GM21717 (cell line): ENCODE results near the gene ANKRD50.

Source experiments
- ATAC-seq: cut with Tn5 transposase; IDR thresholded peaks from one replicate; pipeline ENCODE4 v1.9.1; 2021; ENCODE audit warnings: mild to moderate bottlenecking, moderate library complexity; ENCODE audit not compliant: unreplicated experiment

Gene ANKRD50

DNA sequence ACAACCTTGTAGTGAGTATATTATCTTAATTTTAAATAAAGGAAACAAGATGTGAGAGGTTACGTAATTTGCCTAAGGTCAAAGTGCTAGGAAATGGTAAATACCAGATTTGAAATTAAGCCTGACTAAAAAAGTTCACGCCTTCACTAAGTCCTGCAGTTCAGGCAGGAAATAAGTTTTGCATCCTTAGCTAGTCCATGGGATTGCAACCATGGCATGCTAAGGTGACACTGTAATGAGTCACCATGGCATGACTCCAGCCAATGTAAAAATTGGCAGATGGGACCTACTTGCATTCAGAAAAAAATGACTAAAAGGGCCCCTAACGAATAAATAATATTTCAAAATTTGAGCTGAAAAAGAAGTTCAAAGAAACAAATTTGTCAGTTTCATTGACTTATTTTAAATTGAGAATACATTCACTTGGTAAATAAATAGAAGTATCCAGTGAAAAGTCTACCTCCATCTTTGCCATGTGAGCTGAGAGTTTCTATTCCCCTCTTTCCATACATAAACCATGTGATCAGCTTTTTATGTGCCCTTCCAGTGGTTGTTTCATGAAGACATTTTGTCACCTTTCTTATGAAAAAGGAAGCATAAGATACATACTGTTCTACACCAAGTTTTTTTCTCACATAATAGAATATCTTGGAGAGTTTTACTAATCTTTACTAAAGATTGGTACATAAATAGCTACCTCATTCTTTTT, 72.4 kb downstream of the ANKRD50 start:
- ATAC-seq: no peak

- no peak for ATAC-seq
Measured at GRCh38 chr4:124637321-124637720, 75.2 kb downstream of the ANKRD50 start.

DNA sequence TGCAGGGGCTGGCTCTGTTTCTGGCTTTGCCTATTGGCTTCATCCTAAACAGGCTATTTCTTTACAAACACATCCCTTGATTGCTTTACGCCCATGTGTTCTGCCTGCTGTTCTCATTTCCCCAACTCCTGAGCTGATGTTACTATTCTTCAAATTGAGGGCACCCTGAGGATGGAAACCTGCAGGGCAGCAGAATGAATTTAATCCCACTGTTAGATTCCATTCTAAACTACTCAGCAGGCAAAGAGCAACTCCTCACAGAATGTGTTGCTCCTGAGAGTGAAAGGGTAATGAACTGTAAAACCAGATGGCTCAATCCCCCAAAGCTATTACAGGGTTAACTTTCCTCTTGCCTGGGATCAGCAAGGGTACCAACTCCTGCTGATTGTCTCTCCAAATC, 75.7 kb downstream of the ANKRD50 start:
- ATAC-seq: no peak

DNA sequence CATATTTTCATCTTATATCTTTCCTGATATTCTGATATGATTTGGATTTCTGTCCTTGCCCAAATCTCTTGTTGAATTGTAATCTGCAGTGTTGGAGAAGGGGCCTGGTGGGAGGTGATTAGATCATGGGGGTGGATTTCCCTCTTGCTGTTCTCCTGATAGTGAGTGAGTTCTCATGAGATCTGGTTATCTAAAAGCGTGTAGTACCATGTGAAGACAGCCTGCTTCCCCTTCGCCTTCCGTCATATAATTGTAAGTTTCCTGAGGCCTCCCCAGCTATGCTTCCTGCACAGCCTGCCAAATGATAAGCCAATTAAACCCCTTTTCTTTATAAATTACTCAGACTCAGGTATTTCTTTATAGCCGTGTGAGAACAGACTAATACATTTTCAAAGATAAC, 77.2 kb downstream of the ANKRD50 start:
- ATAC-seq: no peak

DNA sequence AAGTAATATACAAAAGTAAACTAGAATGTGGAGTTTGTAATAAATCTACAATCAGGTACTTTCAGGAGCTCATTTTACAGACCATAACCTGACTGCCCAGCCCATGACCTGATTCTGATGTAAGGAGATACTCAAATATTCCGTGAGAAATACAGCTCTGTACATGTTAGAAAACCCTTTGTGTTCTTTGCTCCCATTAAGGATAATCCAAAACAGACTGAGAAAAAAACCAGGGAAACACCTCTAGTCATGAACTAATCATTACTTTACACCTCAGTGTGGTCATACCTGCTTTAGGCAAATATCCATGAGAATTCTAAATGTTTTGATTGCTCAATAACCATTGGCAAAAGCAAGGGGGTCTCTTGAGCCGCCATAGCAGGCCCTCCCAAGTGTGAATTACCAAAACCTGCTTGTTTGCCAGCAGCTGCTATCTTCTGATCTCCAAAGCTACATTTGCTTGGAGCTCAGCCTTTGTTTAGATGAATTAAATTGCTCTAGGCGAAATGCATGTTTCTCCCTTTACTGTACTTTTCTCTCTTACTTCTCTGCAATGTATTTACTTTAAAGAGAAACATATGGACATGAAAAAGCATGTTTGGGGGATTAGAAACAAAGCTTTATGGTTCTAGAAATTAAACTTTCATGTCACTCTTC, 79.1 kb downstream of the ANKRD50 start:
- ATAC-seq: no peak

GRCh38 chr4:124632439-124632838, 80.1 kb downstream of the ANKRD50 start:
- ATAC-seq: no peak

DNA sequence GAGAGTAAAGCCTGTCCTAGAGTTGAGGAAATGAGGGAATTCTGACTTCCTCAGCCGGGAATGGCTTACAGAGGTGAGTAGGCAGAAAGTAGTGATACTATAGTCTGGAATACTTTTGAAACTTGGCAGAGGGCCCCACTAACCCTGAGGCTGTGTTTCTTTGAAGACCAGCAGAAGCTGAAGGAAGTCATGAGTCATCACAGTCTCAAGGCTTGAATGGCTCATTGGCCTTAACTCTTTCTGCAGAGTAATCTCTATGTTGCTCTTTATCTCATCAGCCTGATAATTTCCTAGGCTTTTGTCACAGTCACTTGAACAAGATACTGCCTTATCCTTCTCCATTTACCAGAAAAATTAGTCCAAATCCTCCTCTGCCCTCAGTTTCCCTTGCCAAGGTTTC, 80.8 kb downstream of the ANKRD50 start:
- ATAC-seq: peak; percentile 94

DNA sequence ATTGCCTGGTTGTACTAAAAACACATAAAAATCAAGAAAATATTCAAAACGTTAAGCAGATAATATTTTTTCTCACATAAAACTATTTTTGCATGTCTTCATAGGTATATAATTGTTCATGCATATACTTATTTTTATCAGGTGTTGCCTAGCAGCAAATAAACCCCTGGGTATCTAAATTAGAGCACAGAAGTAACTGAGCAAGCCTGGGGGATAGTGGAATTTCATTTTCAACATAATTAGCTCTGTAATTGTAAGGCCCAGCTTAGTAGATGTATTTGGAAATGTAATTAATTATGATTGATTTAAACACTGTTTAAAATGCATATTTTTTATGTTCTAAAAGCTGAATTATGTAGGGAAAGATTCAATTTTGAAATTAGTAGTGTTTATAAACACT, 82.9 kb downstream of the ANKRD50 start:
- no peak for ATAC-seq
